Type B pancreatic cell (in vitro differentiated cells): ENCODE measurements around the gene ABLIM2. TPM values are rescaled to one million over a fixed set of nuclear protein-coding genes. Genes with fewer than 3 reads are reported as not detected.

Experiments used
- DNase-seq: peaks from one replicate; pipeline ENCODE4 v3.0.0; 2021; ENCODE audit warnings: mixed read lengths; ENCODE audit not compliant: unreplicated experiment; ENCODE audit errors: extremely low spot score
- H3K27ac Mint-ChIP-seq: 2 replicates; pipeline ENCODE4 v1.8.0; 2021; ENCODE audit warnings: mild to moderate bottlenecking, mixed read lengths
- H3K27me3 Mint-ChIP-seq: 2 replicates; pipeline ENCODE4 v1.8.0; 2021; ENCODE audit warnings: mixed read lengths
- H3K36me3 Mint-ChIP-seq: 2 replicates; pipeline ENCODE4 v1.8.0; 2021; ENCODE audit warnings: mixed read lengths
- H3K4me1 Mint-ChIP-seq: one replicate; pipeline ENCODE4 v1.8.0; 2021; ENCODE audit warnings: mixed read lengths; ENCODE audit not compliant: unreplicated experiment
- H3K4me3 Mint-ChIP-seq: 2 replicates; pipeline ENCODE4 v1.8.0; 2021; ENCODE audit warnings: mild to moderate bottlenecking, mixed read lengths
- H3K9me3 Mint-ChIP-seq: 2 replicates; pipeline ENCODE4 v1.8.0; 2021; ENCODE audit warnings: mixed read lengths
- CTCF ChIP-seq: fragments of 200-600 bp; sonication (generic); conservative IDR thresholded peaks from 2 replicates; pipeline ENCODE4 v1.5.0; 2021; ENCODE audit warnings: antibody characterized with exemption, mild to moderate bottlenecking
- total RNA-seq: library from RNA; stranded (reverse); gene quantifications from 2 replicates; pipeline ENCODE4 v1.2.1, GENCODE V29; 2021; ENCODE audit warnings: low replicate concordance

Gene ABLIM2
- total RNA-seq, 1 donor from 2014 or later, result 2.6 TPM

GRCh38 chr4:8189551-8190466, 31.2 kb upstream of the ABLIM2 start:
- no peak for TF ChIP-seq CTCF
- no peak for DNase-seq
- no peak overlapping the region for H3K27ac Mint-ChIP-seq
- H3K36me3 Mint-ChIP-seq, result no peaks in the 10 kb centered on the region
- no peaks in the 10 kb centered on the region for H3K27me3 Mint-ChIP-seq
- peaks cover 39% of the 10 kb centered on the region for H3K4me1 Mint-ChIP-seq
- no peak overlapping the region for H3K4me3 Mint-ChIP-seq
- H3K9me3 Mint-ChIP-seq, result no peaks in the 10 kb centered on the region

GRCh38 chr4:8188743-8189550, 30.3 kb upstream of the ABLIM2 start:
- no peak overlapping the region for H3K4me3 Mint-ChIP-seq
- H3K9me3 Mint-ChIP-seq, result no peaks in the 10 kb centered on the region
- no peak for DNase-seq
- TF ChIP-seq CTCF, result no peak
- H3K27ac Mint-ChIP-seq, result no peak overlapping the region
- no peaks in the 10 kb centered on the region for H3K27me3 Mint-ChIP-seq
- no peaks in the 10 kb centered on the region for H3K36me3 Mint-ChIP-seq
- peaks cover 37% of the 10 kb centered on the region for H3K4me1 Mint-ChIP-seq

GRCh38 chr4:8188085-8188484, 29.5 kb upstream of the ABLIM2 start:
- Mint-ChIP-seq H3K4me3 (no peak overlapping the region), H3K4me1 (peaks cover 37% of the 10 kb centered on the region), H3K27ac (peak overlapping the region; percentile 10), H3K27me3 (no peaks in the 10 kb centered on the region), H3K36me3 (no peaks in the 10 kb centered on the region), H3K9me3 (no peaks in the 10 kb centered on the region)
- DNase-seq, result no peak
- no peak for TF ChIP-seq CTCF

GRCh38 chr4:8185930-8186329, 27.3 kb upstream of the ABLIM2 start:
- H3K4me1 Mint-ChIP-seq, result peaks cover 27% of the 10 kb centered on the region
- no peak overlapping the region for H3K27ac Mint-ChIP-seq
- H3K9me3 Mint-ChIP-seq, result no peaks in the 10 kb centered on the region
- no peak for TF ChIP-seq CTCF
- H3K36me3 Mint-ChIP-seq, result no peaks in the 10 kb centered on the region
- H3K4me3 Mint-ChIP-seq, result no peak overlapping the region
- H3K27me3 Mint-ChIP-seq, result no peaks in the 10 kb centered on the region
- DNase-seq, result no peak

GRCh38 chr4:8185295-8185694, 26.7 kb upstream of the ABLIM2 start:
- no peak for TF ChIP-seq CTCF
- no peak for DNase-seq
- Mint-ChIP-seq H3K27ac (no peak overlapping the region), H3K4me3 (peak overlapping the region; percentile 51), H3K36me3 (no peaks in the 10 kb centered on the region), H3K27me3 (no peaks in the 10 kb centered on the region), H3K9me3 (no peaks in the 10 kb centered on the region), H3K4me1 (peaks cover 27% of the 10 kb centered on the region)
